MM.1S (cell line): ENCODE data around the gene SSBP2.

Experiments used
- DNase-seq: peaks from one replicate; pipeline ENCODE4 v3.0.0-alpha.2; 2015
- H2AFZ ChIP-seq: fragments of 300-600 bp; sonication (generic); 2 replicates; pipeline ENCODE4 v1.6.0; 2016; ENCODE audit warnings: antibody characterized with exemption, low read length
- H3F3A ChIP-seq: fragments of 300-600 bp; sonication (generic); 2 replicates; pipeline ENCODE4 v1.6.1; 2016; ENCODE audit warnings: mild to moderate bottlenecking, antibody characterized with exemption, low read length, moderate library complexity, mixed read lengths; ENCODE audit not compliant: insufficient read depth
- H3K27ac ChIP-seq: fragments of 300-600 bp; sonication (generic); 2 replicates; pipeline ENCODE4 v1.5.1; 2016; ENCODE audit warnings: mild to moderate bottlenecking, low read length
- H3K27me3 ChIP-seq: fragments of 300-600 bp; sonication (generic); replicated peaks from 2 replicates; pipeline ENCODE4 v1.6.0; 2016; ENCODE audit warnings: low read length; ENCODE audit not compliant: insufficient read depth
- H3K36me3 ChIP-seq: fragments of 300-600 bp; sonication (generic); replicated peaks from 2 replicates; pipeline ENCODE4 v1.6.1; 2016; ENCODE audit warnings: mild to moderate bottlenecking, low read length, mixed read lengths; ENCODE audit not compliant: insufficient read depth
- H3K4me1 ChIP-seq: fragments of 300-600 bp; sonication (generic); 2 replicates; pipeline ENCODE4 v1.6.1; 2016; ENCODE audit warnings: low read length, mixed read lengths
- H3K4me2 ChIP-seq: fragments of 300-600 bp; sonication (generic); 2 replicates; pipeline ENCODE4 v1.6.0; 2016; ENCODE audit warnings: low read depth, low read length
- H3K4me3 ChIP-seq: fragments of 300-600 bp; sonication (generic); 2 replicates; pipeline ENCODE4 v1.5.1; 2016; ENCODE audit warnings: low read length, mixed read lengths
- H3K79me2 ChIP-seq: fragments of 300-600 bp; sonication (generic); 2 replicates; pipeline ENCODE4 v1.6.1; 2016; ENCODE audit warnings: mixed run types, low read length, mixed read lengths
- H3K9ac ChIP-seq: fragments of 300-600 bp; sonication (generic); 2 replicates; pipeline ENCODE4 v1.6.1; 2016; ENCODE audit warnings: low read length, mixed read lengths
- H3K9me2 ChIP-seq: fragments of 300-600 bp; sonication (generic); replicated peaks from 2 replicates; pipeline ENCODE4 v1.6.1; 2016; ENCODE audit warnings: mild to moderate bottlenecking, low read length, mixed read lengths; ENCODE audit not compliant: insufficient read depth
- H3K9me3 ChIP-seq: fragments of 300-600 bp; sonication (generic); replicated peaks from 2 replicates; pipeline ENCODE4 v1.6.1; 2016; ENCODE audit warnings: mild to moderate bottlenecking, low read length, mixed read lengths; ENCODE audit not compliant: insufficient read depth
- H4K20me1 ChIP-seq: fragments of 300-600 bp; sonication (generic); 2 replicates; pipeline ENCODE4 v1.6.1; 2016; ENCODE audit warnings: mild to moderate bottlenecking, low read length, moderate library complexity, mixed read lengths; ENCODE audit not compliant: insufficient read depth
- CTCF ChIP-seq: fragments of 300-600 bp; sonication (generic); IDR thresholded peaks from 2 replicates; pipeline ENCODE4 v1.5.1; 2016; ENCODE audit warnings: antibody characterized with exemption, low read length, mixed read lengths
- EZH2 ChIP-seq: fragments of 300-600 bp; sonication (generic); optimal IDR thresholded peaks from 2 replicates; pipeline ENCODE3; 2017; ENCODE audit warnings: low read depth, mild to moderate bottlenecking, antibody characterized with exemption, low read length, mixed read lengths
- EZH2phosphoT487 ChIP-seq: fragments of 300-600 bp; sonication (generic); IDR thresholded peaks from 2 replicates; pipeline ENCODE4 v1.6.1; 2018; ENCODE audit warnings: antibody characterized with exemption, low read length

SSBP2 gene

GRCh38 chr5:81751009-81751835 is at the start of gene SSBP2:
SSBP2 (minus strand) TSS chr5:81751097; CDS start chr5:81751042, 55 bp downstream.
- DNase-seq = peak; percentile 98
- peak within 1 kb of the TSS; percentile 81; the same call in 1 of the 2 replicates for H3K27ac ChIP-seq
- H3K9ac ChIP-seq = peak within 1 kb of the TSS; percentile 87

DNA sequence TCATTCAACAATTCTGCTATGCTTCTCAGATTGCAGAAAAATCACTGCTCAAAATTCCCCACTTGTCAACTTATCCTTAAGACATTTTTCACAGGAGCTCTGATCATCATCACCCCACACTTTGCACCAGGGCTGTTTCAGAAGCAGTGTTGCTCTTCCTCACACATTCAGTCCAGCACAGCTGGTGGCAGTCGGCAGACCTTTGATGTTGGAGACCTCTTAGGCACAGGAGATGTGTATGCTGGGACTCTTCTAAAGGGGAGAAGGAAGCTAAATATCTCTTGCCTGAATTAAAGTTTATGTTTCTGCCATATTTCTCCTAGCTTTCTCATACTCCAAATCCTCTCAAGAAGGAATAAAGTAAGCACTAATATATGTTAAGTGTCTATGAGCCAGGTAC is 44.8 kb upstream of the SSBP2 start:
- Histone ChIP-seq H3K79me2 (no peaks in the 10 kb centered on the region), H3F3A (no peaks in the 10 kb centered on the region), H3K9ac (no peak overlapping the region), H3K27me3 (no peaks in the 10 kb centered on the region), H3K4me3 (no peak overlapping the region), H3K36me3 (no peaks in the 10 kb centered on the region), H2AFZ (no peak overlapping the region), H3K4me1 (no peaks in the 10 kb centered on the region), H3K27ac (no peak overlapping the region), H3K9me2 (no peaks in the 10 kb centered on the region), H3K4me2 (no peak overlapping the region), H4K20me1 (no peaks in the 10 kb centered on the region), H3K9me3 (no peaks in the 10 kb centered on the region)
- TF ChIP-seq EZH2 = no peak
- no peak for TF ChIP-seq CTCF
- no peak for TF ChIP-seq EZH2phosphoT487
- no peak for DNase-seq

More at GRCh38 chr5:81751009-81751835, at the start of gene SSBP2:
- Histone ChIP-seq H3K4me3 (peak within 1 kb of the TSS; percentile 69), H3F3A (peaks cover 9% of the 10 kb centered on the region), H3K36me3 (no peaks in the 10 kb centered on the region), H3K27me3 (no peaks in the 10 kb centered on the region), H3K9me2 (no peaks in the 10 kb centered on the region), H3K4me1 (peaks cover 26% of the 10 kb centered on the region), H3K4me2 (peak within 1 kb of the TSS; percentile 77), H3K9me3 (no peaks in the 10 kb centered on the region), H4K20me1 (peaks cover 11% of the 10 kb centered on the region), H2AFZ (peak within 1 kb of the TSS; percentile 76), H3K79me2 (peaks cover 42% of the 10 kb centered on the region)
- TF ChIP-seq EZH2 = no peak

GRCh38 chr5:81794226-81794625 is 43.3 kb upstream of the SSBP2 start:
- Histone ChIP-seq H3K4me1 (no peaks in the 10 kb centered on the region), H3K79me2 (no peaks in the 10 kb centered on the region), H2AFZ (no peak overlapping the region), H3K9me2 (no peaks in the 10 kb centered on the region), H3K4me2 (no peak overlapping the region), H3F3A (no peaks in the 10 kb centered on the region), H3K4me3 (no peak overlapping the region), H3K9me3 (no peaks in the 10 kb centered on the region), H4K20me1 (no peaks in the 10 kb centered on the region), H3K27me3 (no peaks in the 10 kb centered on the region), H3K9ac (no peak overlapping the region), H3K36me3 (no peaks in the 10 kb centered on the region), H3K27ac (no peak overlapping the region)
- no peak for DNase-seq
- TF ChIP-seq CTCF = no peak
- TF ChIP-seq EZH2phosphoT487 = no peak
- no peak for TF ChIP-seq EZH2

DNA sequence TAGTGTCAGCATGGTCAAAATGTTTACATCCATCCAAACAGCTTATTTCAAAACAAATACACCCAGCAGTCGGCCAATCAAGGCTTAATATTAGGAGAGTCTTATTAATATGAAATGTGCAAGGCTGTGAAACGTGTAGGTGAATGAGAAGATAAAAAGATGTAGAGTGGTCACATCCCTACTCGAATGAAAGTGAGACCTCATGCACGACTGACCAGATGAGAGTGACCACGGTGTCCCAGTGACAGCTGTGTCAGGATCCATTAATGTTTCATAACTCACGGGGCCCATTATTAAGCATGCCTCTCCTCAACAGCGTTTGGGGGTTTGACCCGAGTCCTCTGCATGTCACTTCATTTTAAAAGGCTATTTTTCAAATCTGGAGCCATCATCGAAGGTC is 39.4 kb upstream of the SSBP2 start:
- Histone ChIP-seq H3K9ac (no peak overlapping the region), H3K79me2 (no peaks in the 10 kb centered on the region), H3K27me3 (no peaks in the 10 kb centered on the region), H3K36me3 (no peaks in the 10 kb centered on the region), H3K9me3 (no peaks in the 10 kb centered on the region), H4K20me1 (no peaks in the 10 kb centered on the region), H2AFZ (no peak overlapping the region), H3K9me2 (no peaks in the 10 kb centered on the region), H3K4me2 (no peak overlapping the region), H3K4me3 (no peak overlapping the region), H3F3A (no peaks in the 10 kb centered on the region), H3K27ac (no peak overlapping the region), H3K4me1 (peaks cover 13% of the 10 kb centered on the region; the same call in 1 of the 2 replicates)
- TF ChIP-seq CTCF (no peak), EZH2phosphoT487 (no peak), EZH2 (no peak)
- DNase-seq = no peak
